ENCODE results near the gene COQ4.

Gene COQ4

GRCh38 chr9:128383007-128383753 lies 60.5 kb downstream of the COQ4 start:
- no peak for DNase-seq
